Testis (tissue), 3 donors: ENCODE results near the gene CELF6. TPM values are rescaled to one million over a fixed set of nuclear protein-coding genes. Genes with fewer than 3 reads are reported as not detected.

Source experiments
- DNase-seq: peaks from one replicate; pipeline ENCODE4 v3.0.0-alpha.2; 2019
- H3K27ac ChIP-seq, 2 donors: fragments of 200-600 bp; sonication (generic); one replicate each; pipeline ENCODE4 v1.5.1; 2019
- H3K27me3 ChIP-seq: fragments of 200-600 bp; sonication (generic); one replicate; pipeline ENCODE4 v1.5.1; 2019
- H3K36me3 ChIP-seq: fragments of 200-600 bp; sonication (generic); one replicate; pipeline ENCODE4 v1.5.1; 2017; ENCODE audit warnings: low read depth; ENCODE audit errors: missing control alignments
- H3K4me1 ChIP-seq: fragments of 200-600 bp; sonication (generic); one replicate; pipeline ENCODE4 v1.5.1; 2019
- H3K4me3 ChIP-seq, 2 donors: fragments of 200-600 bp; sonication (generic); one replicate each; pipeline ENCODE4 v1.5.1; 2017 to 2019
- H3K9me3 ChIP-seq: fragments of 200-600 bp; sonication (generic); one replicate; pipeline ENCODE4 v1.5.1; 2017
- CTCF ChIP-seq, 3 experiments: fragments of 450-650 bp in 2 of 3; fragments of 200-600 bp in 1 of 3; sonication (generic) in 1 of 3; IDR thresholded peaks; one replicate each; pipeline ENCODE4 v1.5.1; 2016 to 2019; ENCODE audit warnings: antibody characterized with exemption in 3 of 3, mild to moderate bottlenecking in 2 of 3, moderate library complexity in 1 of 3
- POLR2A ChIP-seq: fragments of 450-650 bp; IDR thresholded peaks from one replicate; pipeline ENCODE4 v1.6.1; 2017; ENCODE audit warnings: antibody characterized with exemption, mild to moderate bottlenecking, moderate library complexity
- WGBS, 2 donors: methylation state at CpG; one replicate each; pipeline ENCODE4 v1.1.5; 2018; 5-methylcytosine and 5-hydroxymethylcytosine counted together
- intact Hi-C: fragments of 100-400 bp; cut with DNase I; formaldehyde crosslinking; loops from one replicate; pipeline ENCODE4 v1.15.1; 2023; ENCODE audit warnings: low total_unique reads
- polyA plus RNA-seq: library from polyadenylated mRNA; stranded (reverse); fragments of 350-450 nt; fragmentation: Illumina TruSeq; extraction: RNeasy Lipid Tissue Mini Kit (QIAGEN cat#74804); gene quantifications from one replicate; pipeline ENCODE4 v1.2.3, GENCODE V29; 2014; ENCODE audit warnings: low read depth, low replicate concordance; ENCODE audit not compliant: insufficient read depth
- total RNA-seq, 2 donors: library from RNA; depleted of rRNA; stranded (reverse); fragments of >200 nt; gene quantifications; one replicate each; pipeline ENCODE4 v1.2.3, GENCODE V29; 2016

CELF6 gene
- total and polyA plus RNA-seq, 3 donors from 2014 or later, result 10.1 to 22.0 (median 19.2) TPM

GRCh38 chr15:72345280-72345679, 25.3 kb upstream of the CELF6 start:
- Histone ChIP-seq H3K27ac (no peak overlapping the region), H3K9me3 (no peaks in the 10 kb centered on the region), H3K4me1 (no peaks in the 10 kb centered on the region), H3K36me3 (no peaks in the 10 kb centered on the region), H3K4me3 (no peak overlapping the region), H3K27me3 (no peaks in the 10 kb centered on the region)
- TF ChIP-seq POLR2A (no peak), CTCF (IDR thresholded peaks at IDR 0.05) (no peak)
- no peak for DNase-seq
- WGBS, 2 donors, result 90 to 91% methylated on average over 7 of the region's 7 CpGs
- intact Hi-C loops, result no loop called here

- intact Hi-C loops, result no loop called here
- no peak overlapping the region for H3K4me3 ChIP-seq
- H3K27me3 ChIP-seq, result no peaks in the 10 kb centered on the region
- DNase-seq, result no peak
- no peaks in the 10 kb centered on the region for H3K9me3 ChIP-seq
- no peak overlapping the region for H3K27ac ChIP-seq
- TF ChIP-seq CTCF (IDR thresholded peaks at IDR 0.05) (no peak), POLR2A (no peak)
- H3K4me1 ChIP-seq, result no peaks in the 10 kb centered on the region
- WGBS, 2 donors, result 89% methylated on average over 1 of the region's 1 CpG; no CpG with 5 or more reads in 1 of the 2 donors
- H3K36me3 ChIP-seq, result no peaks in the 10 kb centered on the region
These were observed 24.6 kb upstream of the CELF6 start for GRCh38 chr15:72344602-72345001.

GRCh38 chr15:72342385-72342784, 22.4 kb upstream of the CELF6 start:
- Histone ChIP-seq H3K9me3 (no peaks in the 10 kb centered on the region), H3K27me3 (no peaks in the 10 kb centered on the region), H3K36me3 (no peaks in the 10 kb centered on the region), H3K4me3 (no peak overlapping the region), H3K27ac (no peak overlapping the region), H3K4me1 (no peaks in the 10 kb centered on the region)
- 61 to 69% methylated on average over 11 of the region's 11 CpGs for WGBS, 2 donors
- intact Hi-C loops, result no loop called here
- DNase-seq, result peak; percentile 43
- TF ChIP-seq POLR2A, result no peak

- no peak for TF ChIP-seq POLR2A
- TF ChIP-seq CTCF (IDR thresholded peaks at IDR 0.05), result no peak
- Histone ChIP-seq H3K36me3 (no peaks in the 10 kb centered on the region), H3K4me1 (no peaks in the 10 kb centered on the region), H3K27ac (no peak overlapping the region), H3K4me3 (no peak overlapping the region), H3K27me3 (no peaks in the 10 kb centered on the region), H3K9me3 (no peaks in the 10 kb centered on the region)
- DNase-seq, result no peak
- intact Hi-C loops, result no loop called here
- WGBS, 2 donors, result 78 to 95% methylated on average over 3 to 6 of the region's 6 CpGs
These were observed 21.4 kb upstream of the CELF6 start for GRCh38 chr15:72341361-72341760.

- no peak for TF ChIP-seq CTCF (IDR thresholded peaks at IDR 0.05)
- no peak for TF ChIP-seq POLR2A
These were observed 20.4 kb upstream of the CELF6 start for GRCh38 chr15:72340366-72340765.

More at GRCh38 chr15:72340366-72340765, 20.4 kb upstream of the CELF6 start:
- Histone ChIP-seq H3K4me3 (no peak overlapping the region), H3K9me3 (no peaks in the 10 kb centered on the region), H3K27me3 (no peaks in the 10 kb centered on the region), H3K36me3 (no peaks in the 10 kb centered on the region), H3K4me1 (no peaks in the 10 kb centered on the region), H3K27ac (no peak overlapping the region)
- DNase-seq, result no peak
- intact Hi-C loops, result no loop called here
- WGBS, 2 donors, result 85 to 100% methylated on average over 1 of the region's 1 CpG
